Measurements from ENCODE around the gene OR6J1. TPM values are rescaled to one million over a fixed set of nuclear protein-coding genes. Genes with fewer than 3 reads are reported as not detected.
A peak's percentile ranks its signal among the peaks of the same experiment; 100 is the strongest.

OR6J1 gene
- total and polyA plus RNA-seq, 2 of the 13 experiments (the other 11 are each of a cell fraction or from before 2014, with no cell fraction given), result not detected

DNA sequence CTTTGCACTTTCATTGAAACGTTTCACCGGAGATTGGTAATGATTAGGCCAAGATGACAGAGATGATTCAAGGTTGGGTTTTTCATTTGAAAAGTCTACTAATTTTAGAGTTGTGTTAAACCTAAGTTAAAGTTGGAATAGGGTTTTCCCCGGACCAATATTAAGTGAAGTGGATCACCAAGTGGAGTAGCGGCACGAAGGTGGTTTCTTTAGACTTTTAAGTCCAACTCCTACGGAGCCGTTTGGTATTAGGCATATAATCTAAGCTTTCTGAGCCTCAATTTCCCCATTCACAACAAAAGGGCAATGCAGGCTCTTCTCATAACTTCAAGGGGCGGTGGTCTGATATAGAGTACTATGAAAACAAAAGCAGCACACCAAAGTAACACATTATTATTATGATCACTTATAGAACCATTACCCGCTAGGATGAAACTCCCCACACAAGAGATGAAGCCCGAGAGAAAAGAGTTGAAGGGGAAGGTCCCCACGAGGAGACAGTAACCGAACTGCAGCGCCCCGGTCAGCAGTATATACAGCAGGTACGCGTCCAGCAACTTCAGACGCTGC, 55.5 kb downstream of the OR6J1 start (continued):
- TF ChIP-seq, protein P1, sequence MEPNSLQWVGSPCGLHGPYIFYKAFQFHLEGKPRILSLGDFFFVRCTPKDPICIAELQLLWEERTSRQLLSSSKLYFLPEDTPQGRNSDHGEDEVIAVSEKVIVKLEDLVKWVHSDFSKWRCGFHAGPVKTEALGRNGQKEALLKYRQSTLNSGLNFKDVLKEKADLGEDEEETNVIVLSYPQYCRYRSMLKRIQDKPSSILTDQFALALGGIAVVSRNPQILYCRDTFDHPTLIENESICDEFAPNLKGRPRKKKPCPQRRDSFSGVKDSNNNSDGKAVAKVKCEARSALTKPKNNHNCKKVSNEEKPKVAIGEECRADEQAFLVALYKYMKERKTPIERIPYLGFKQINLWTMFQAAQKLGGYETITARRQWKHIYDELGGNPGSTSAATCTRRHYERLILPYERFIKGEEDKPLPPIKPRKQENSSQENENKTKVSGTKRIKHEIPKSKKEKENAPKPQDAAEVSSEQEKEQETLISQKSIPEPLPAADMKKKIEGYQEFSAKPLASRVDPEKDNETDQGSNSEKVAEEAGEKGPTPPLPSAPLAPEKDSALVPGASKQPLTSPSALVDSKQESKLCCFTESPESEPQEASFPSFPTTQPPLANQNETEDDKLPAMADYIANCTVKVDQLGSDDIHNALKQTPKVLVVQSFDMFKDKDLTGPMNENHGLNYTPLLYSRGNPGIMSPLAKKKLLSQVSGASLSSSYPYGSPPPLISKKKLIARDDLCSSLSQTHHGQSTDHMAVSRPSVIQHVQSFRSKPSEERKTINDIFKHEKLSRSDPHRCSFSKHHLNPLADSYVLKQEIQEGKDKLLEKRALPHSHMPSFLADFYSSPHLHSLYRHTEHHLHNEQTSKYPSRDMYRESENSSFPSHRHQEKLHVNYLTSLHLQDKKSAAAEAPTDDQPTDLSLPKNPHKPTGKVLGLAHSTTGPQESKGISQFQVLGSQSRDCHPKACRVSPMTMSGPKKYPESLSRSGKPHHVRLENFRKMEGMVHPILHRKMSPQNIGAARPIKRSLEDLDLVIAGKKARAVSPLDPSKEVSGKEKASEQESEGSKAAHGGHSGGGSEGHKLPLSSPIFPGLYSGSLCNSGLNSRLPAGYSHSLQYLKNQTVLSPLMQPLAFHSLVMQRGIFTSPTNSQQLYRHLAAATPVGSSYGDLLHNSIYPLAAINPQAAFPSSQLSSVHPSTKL (CRISPR knock-in tag; IDR thresholded peaks at IDR 0.05), result no peak
- TF ChIP-seq PCBP1 (IDR thresholded peaks at IDR 0.05; ENCODE audit: borderline replicate concordance, low read depth, low read length) (no peak), CC2D1A (CRISPR knock-in tag; IDR thresholded peaks at IDR 0.05) (no peak), MAFF (IDR thresholded peaks at IDR 0.05; ENCODE audit: low read depth, low read length) (no peak), NR3C1 (CRISPR knock-in tag; IDR thresholded peaks at IDR 0.05) (no peak), CHD2 (IDR thresholded peaks at IDR 0.05; ENCODE audit: low read depth, low read length) (no peak), ZNF484 (CRISPR knock-in tag; IDR thresholded peaks at IDR 0.05; ENCODE audit: borderline replicate concordance, low read depth) (no peak), PAF1 (CRISPR knock-in tag; IDR thresholded peaks at IDR 0.05) (no peak), MTF1 (CRISPR knock-in tag; IDR thresholded peaks at IDR 0.05) (no peak), MTA1 (CRISPR knock-in tag; IDR thresholded peaks at IDR 0.05; ENCODE audit: borderline replicate concordance) (no peak), SETDB1 (CRISPR knock-in tag; IDR thresholded peaks at IDR 0.05; ENCODE audit: borderline replicate concordance) (no peak), ZNF180 (CRISPR knock-in tag; IDR thresholded peaks at IDR 0.05; ENCODE audit: borderline replicate concordance, low read depth) (0 out of 2 replicates have a peak, but pooled peaks have one; percentile 44), ZNF567 (CRISPR knock-in tag; IDR thresholded peaks at IDR 0.05; ENCODE audit: borderline replicate concordance) (no peak)
- TF ChIP-seq, protein P2, sequence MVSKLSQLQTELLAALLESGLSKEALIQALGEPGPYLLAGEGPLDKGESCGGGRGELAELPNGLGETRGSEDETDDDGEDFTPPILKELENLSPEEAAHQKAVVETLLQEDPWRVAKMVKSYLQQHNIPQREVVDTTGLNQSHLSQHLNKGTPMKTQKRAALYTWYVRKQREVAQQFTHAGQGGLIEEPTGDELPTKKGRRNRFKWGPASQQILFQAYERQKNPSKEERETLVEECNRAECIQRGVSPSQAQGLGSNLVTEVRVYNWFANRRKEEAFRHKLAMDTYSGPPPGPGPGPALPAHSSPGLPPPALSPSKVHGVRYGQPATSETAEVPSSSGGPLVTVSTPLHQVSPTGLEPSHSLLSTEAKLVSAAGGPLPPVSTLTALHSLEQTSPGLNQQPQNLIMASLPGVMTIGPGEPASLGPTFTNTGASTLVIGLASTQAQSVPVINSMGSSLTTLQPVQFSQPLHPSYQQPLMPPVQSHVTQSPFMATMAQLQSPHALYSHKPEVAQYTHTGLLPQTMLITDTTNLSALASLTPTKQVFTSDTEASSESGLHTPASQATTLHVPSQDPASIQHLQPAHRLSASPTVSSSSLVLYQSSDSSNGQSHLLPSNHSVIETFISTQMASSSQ (IDR thresholded peaks at IDR 0.05; ENCODE audit: low read depth), result no peak
- TF ChIP-seq, protein P2 (CRISPR knock-in tag; IDR thresholded peaks at IDR 0.05; ENCODE audit: borderline replicate concordance), result no peak
- TF ChIP-seq, protein P3, sequence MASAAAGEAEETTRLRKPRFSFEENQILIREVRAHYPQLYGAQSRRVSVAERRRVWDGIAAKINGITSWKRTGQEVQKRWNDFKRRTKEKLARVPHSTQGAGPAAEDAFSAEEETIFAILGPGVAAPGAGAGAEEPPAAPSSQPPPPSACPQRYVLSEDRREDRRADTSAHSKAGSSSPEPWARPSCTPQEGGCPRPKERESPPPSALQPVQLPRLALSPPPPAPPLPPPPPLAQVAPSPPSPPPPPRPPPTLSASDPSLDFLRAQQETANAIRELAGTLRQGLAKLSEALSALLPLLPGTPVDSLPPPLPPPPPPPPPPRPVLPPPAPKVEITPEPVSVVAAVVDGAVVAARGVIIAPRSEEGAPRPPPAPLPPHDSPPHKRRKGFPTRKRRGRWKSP (CRISPR knock-in tag; IDR thresholded peaks at IDR 0.05), result no peak
- TF ChIP-seq, protein P4, sequence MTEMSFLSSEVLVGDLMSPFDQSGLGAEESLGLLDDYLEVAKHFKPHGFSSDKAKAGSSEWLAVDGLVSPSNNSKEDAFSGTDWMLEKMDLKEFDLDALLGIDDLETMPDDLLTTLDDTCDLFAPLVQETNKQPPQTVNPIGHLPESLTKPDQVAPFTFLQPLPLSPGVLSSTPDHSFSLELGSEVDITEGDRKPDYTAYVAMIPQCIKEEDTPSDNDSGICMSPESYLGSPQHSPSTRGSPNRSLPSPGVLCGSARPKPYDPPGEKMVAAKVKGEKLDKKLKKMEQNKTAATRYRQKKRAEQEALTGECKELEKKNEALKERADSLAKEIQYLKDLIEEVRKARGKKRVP (CRISPR knock-in tag; IDR thresholded peaks at IDR 0.05), result no peak
- TF ChIP-seq, protein P5, sequence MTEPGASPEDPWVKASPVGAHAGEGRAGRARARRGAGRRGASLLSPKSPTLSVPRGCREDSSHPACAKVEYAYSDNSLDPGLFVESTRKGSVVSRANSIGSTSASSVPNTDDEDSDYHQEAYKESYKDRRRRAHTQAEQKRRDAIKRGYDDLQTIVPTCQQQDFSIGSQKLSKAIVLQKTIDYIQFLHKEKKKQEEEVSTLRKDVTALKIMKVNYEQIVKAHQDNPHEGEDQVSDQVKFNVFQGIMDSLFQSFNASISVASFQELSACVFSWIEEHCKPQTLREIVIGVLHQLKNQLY (CRISPR knock-in tag; IDR thresholded peaks at IDR 0.05), result no peak; the same call in 1 of the 2 replicates
